Body of pancreas (tissue), 4 donors: ENCODE data around the gene SNRPA1.
"Not testable (repeated sequence)": the region's sequence is repeated elsewhere in the genome, so short reads cannot be mapped to it uniquely, and the experiment has no call there.

Experiments
- POLR2A ChIP-seq, 3 donors: fragments of 450-650 bp; IDR thresholded peaks; one replicate each; pipeline ENCODE4 v1.6.1; 2016; ENCODE audit warnings: antibody characterized with exemption in 3 of 3, mild to moderate bottlenecking in 2 of 3
- TF ChIP-seq, protein P1 (sequence below), 7 experiments: fragments of 450-650 bp in 4 of 7; fragments of 200-600 bp in 3 of 7; sonication (generic) in 3 of 7; IDR thresholded peaks; one replicate each; pipeline ENCODE4 v1.5.1; 2016 to 2019; ENCODE audit warnings: antibody characterized with exemption in 7 of 7

DNA sequence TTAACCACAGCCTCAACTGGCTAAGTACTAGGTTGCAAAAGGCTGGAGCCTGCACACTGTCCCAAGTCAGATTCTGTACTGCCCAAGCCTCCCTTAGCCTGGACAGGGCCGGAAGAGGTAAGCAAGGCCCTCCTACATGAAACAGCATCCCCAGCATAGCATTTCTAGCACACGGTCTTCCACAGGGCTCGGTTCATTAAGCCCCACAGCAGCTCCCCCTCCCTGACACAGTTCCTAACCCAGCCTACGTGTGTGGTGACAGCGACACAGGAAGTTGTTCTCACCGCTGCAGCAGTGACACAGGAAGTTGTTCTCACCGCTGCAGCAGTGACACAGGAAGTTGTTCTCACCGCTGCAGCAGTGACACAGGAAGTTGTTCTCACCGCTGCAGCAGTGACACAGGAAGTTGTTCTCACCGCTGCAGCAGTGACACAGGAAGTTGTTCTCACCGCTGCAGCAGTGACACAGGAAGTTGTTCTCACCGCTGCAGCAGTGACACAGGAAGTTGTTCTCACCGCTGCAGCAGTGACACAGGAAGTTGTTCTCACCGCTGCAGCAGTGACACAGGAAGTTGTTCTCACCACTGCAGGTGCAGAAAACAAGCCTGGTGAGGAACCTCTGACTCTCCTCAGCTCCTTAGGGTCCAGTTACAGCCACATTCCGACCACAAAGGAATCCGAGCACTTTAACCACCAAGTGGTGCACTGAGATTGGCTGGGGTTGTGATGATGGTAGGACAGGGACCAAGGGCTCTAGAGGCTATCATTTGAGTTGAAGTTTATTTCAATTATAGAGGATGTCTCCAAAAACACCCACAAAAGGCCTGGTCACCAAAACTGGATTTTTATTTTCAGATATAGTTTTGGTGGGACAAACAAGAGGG, 39.1 kb upstream of the SNRPA1 start:
- TF ChIP-seq, protein P1, sequence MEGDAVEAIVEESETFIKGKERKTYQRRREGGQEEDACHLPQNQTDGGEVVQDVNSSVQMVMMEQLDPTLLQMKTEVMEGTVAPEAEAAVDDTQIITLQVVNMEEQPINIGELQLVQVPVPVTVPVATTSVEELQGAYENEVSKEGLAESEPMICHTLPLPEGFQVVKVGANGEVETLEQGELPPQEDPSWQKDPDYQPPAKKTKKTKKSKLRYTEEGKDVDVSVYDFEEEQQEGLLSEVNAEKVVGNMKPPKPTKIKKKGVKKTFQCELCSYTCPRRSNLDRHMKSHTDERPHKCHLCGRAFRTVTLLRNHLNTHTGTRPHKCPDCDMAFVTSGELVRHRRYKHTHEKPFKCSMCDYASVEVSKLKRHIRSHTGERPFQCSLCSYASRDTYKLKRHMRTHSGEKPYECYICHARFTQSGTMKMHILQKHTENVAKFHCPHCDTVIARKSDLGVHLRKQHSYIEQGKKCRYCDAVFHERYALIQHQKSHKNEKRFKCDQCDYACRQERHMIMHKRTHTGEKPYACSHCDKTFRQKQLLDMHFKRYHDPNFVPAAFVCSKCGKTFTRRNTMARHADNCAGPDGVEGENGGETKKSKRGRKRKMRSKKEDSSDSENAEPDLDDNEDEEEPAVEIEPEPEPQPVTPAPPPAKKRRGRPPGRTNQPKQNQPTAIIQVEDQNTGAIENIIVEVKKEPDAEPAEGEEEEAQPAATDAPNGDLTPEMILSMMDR (IDR thresholded peaks at IDR 0.05) = not testable (repeated sequence)
- not testable (repeated sequence) for TF ChIP-seq POLR2A (IDR thresholded peaks at IDR 0.05)
